Left lung (tissue), 10 donors: ENCODE data around the gene KDM4B. TPM values are rescaled to one million over a fixed set of nuclear protein-coding genes. Genes with fewer than 3 reads are reported as not detected.

Source experiments
- ATAC-seq: fragments of 200-7000 bp; cut with Tn5 transposase; one replicate; pipeline ENCODE4 v1.9.1; 2020; ENCODE audit warnings: moderate library complexity
- DNase-seq, 4 donors: peaks; one replicate each; pipeline ENCODE4 v3.0.0-alpha.2; 2013 to 2020
- H3K27ac ChIP-seq, 2 donors: fragments of 200-600 bp; sonication (generic) in 1 of 2; one replicate each; pipeline versions ENCODE4 v1.5.0 to v1.8.0; 2020 to 2021
- H3K27me3 ChIP-seq, 2 donors: fragments of 200-600 bp; sonication (generic) in 1 of 2; one replicate each; pipeline versions ENCODE4 v1.5.0 to v1.8.0; 2020 to 2021
- H3K36me3 ChIP-seq, 2 donors: fragments of 200-600 bp; sonication (generic) in 1 of 2; one replicate each; pipeline versions ENCODE4 v1.5.0 to v1.8.0; 2020 to 2021
- H3K4me1 ChIP-seq, 2 donors: fragments of 200-600 bp; one replicate each; pipeline ENCODE4 v1.8.0; 2021
- H3K4me3 ChIP-seq, 2 donors: fragments of 200-600 bp; sonication (generic) in 1 of 2; one replicate each; pipeline versions ENCODE4 v1.5.0 to v1.8.0; 2020 to 2021; ENCODE audit warnings: mild to moderate bottlenecking in 1 of 2
- H3K9me3 ChIP-seq, 2 donors: fragments of 200-600 bp; sonication (generic) in 1 of 2; one replicate each; pipeline versions ENCODE4 v1.5.0 to v1.8.0; 2020 to 2021
- intact Hi-C, 2 donors: fragments of 100-400 bp; cut with DNase I; formaldehyde crosslinking; loops; one replicate each; pipeline versions ENCODE4 v1.11.2 to v1.14.2; 2022
- polyA plus RNA-seq, 6 donors: library from polyadenylated mRNA; unstranded; fragments of 120-200 nt; gene quantifications; one replicate each; pipeline ENCODE4 v1.2.1, GENCODE V29; 2013; ENCODE audit not compliant: insufficient read length in 6 of 6
- total RNA-seq, 2 donors: library from RNA; stranded (reverse); fragmentation: NEBNext Ultra II Directional; extraction: Animal tissue kit (Norgen Biotek cat#: 25700); gene quantifications; one replicate each; pipeline ENCODE4 v1.2.1, GENCODE V29; 2021
- TF ChIP-seq, protein P1 (sequence below), 2 donors: fragments of 200-600 bp; sonication (generic) in 1 of 2; IDR thresholded peaks; one replicate each; pipeline versions ENCODE4 v1.5.0 to v1.8.0; 2021; ENCODE audit warnings: antibody characterized with exemption in 2 of 2
- donor health status: DM: no; HTN: yes; CAD: no.
- donor health status: DM: no; HTN: no; CAD: no.

The KDM4B gene
- total and polyA plus RNA-seq, 8 donors = 24.6 to 42.1 (median 31.1) TPM

DNA sequence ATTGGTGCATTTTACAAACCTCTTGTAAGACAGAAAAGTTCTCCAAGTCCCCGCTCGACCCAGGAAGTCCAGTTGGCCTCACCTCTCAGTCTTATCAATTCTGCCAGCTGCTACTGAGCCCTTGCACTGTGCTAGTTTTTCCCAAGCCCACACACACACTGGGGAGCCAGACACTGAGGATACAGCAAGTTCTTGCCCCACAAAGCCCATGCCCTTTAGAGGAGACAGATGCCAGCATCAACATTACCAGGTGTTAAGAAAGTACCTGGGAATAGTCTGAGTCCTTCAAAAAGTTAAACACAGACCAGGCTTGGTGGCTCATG lies 196.7 kb downstream of the KDM4B start:
- intact Hi-C loops = no loop called here
- no peak overlapping the region for H3K27ac ChIP-seq
- H3K4me3 ChIP-seq = no peak overlapping the region
- DNase-seq = no peak
- ATAC-seq = no peak
- TF ChIP-seq, protein P1, sequence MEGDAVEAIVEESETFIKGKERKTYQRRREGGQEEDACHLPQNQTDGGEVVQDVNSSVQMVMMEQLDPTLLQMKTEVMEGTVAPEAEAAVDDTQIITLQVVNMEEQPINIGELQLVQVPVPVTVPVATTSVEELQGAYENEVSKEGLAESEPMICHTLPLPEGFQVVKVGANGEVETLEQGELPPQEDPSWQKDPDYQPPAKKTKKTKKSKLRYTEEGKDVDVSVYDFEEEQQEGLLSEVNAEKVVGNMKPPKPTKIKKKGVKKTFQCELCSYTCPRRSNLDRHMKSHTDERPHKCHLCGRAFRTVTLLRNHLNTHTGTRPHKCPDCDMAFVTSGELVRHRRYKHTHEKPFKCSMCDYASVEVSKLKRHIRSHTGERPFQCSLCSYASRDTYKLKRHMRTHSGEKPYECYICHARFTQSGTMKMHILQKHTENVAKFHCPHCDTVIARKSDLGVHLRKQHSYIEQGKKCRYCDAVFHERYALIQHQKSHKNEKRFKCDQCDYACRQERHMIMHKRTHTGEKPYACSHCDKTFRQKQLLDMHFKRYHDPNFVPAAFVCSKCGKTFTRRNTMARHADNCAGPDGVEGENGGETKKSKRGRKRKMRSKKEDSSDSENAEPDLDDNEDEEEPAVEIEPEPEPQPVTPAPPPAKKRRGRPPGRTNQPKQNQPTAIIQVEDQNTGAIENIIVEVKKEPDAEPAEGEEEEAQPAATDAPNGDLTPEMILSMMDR (IDR thresholded peaks at IDR 0.05) = no peak
- H3K9me3 ChIP-seq = no peaks in the 10 kb centered on the region
- H3K27me3 ChIP-seq = no peaks in the 10 kb centered on the region
- H3K36me3 ChIP-seq = no peaks in the 10 kb centered on the region
- no peaks in the 10 kb centered on the region for H3K4me1 ChIP-seq

DNA sequence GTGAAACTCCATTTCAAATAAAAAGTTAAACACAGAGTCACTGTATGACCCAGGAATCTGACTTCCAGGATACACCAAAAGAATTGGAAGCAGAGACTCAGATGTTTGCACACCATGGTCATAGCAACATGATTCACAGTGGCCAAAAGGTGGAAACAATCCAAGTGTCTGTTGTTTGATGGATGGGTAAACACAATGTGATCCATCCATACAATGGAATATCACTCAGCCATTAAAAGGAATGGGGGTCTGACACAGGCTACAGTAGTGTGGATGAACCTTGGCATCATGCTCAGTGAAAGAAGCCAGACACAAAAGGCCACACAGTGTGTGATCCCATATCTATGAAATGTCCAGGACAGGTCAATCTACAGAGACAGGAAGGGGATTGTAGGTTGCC lies 197.3 kb downstream of the KDM4B start:
- ATAC-seq = no peak
- no peak for DNase-seq
- no peaks in the 10 kb centered on the region for H3K27me3 ChIP-seq
- H3K36me3 ChIP-seq = no peaks in the 10 kb centered on the region
- intact Hi-C loops = no loop called here
- no peaks in the 10 kb centered on the region for H3K4me1 ChIP-seq
- H3K4me3 ChIP-seq = no peak overlapping the region
- TF ChIP-seq, protein P1 (IDR thresholded peaks at IDR 0.05) = no peak
- no peak overlapping the region for H3K27ac ChIP-seq
- no peaks in the 10 kb centered on the region for H3K9me3 ChIP-seq

DNA sequence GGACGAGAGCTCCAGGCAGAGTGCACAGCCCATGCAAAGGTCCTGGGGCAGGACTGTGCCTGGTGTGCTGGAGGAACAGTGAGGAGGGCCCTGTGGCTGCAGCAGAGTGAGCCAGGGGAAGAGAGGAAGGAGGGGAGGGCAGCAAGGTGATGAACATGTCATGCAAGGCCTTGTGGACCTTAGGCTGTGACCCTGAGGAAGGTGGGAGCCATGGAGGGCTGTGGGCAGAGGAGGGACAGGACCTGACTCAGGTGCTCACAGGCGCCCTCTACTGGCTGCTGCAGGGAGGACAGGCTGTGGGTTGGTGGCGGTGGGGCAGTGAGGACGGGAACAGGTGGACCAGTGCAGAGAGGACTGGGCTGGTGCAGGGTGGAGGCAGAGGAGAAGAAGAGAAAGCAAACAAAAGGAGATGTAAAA lies 201.4 kb downstream of the KDM4B start:
- TF ChIP-seq, protein P1 (IDR thresholded peaks at IDR 0.05) = peak; percentile 11 to 67
- H3K4me3 ChIP-seq = no peak overlapping the region
- no peaks in the 10 kb centered on the region for H3K4me1 ChIP-seq
- H3K9me3 ChIP-seq = no peaks in the 10 kb centered on the region
- DNase-seq (peak in 1 of 4 donors; percentile 90), ATAC-seq (peak; percentile 29)
- H3K27me3 ChIP-seq = no peaks in the 10 kb centered on the region
- no peaks in the 10 kb centered on the region for H3K36me3 ChIP-seq
- no peak overlapping the region for H3K27ac ChIP-seq
- intact Hi-C loops = no loop called here

DNA sequence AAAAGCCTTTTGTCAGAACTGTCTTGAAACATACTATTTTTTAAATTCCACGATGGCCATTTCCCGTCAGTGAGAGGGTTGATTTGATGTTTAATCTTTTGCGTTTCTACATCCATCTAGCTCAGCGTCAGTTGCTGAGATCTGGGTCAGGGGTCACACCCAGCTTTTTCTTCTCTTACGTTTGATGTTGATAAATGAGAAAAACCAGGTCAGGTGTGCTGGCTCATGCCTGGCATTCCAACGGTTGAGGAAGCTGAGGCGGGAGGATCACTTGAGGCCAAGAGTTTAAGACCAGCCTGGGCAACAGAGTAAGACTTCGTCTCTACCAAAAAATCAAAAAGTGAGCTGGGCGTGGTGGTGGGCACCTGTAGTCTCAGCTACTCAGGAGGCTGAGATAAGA lies 202.8 kb downstream of the KDM4B start:
- no peak for DNase-seq
- H3K36me3 ChIP-seq = no peaks in the 10 kb centered on the region
- H3K4me3 ChIP-seq = no peak overlapping the region
- TF ChIP-seq, protein P1 (IDR thresholded peaks at IDR 0.05) = no peak
- no peaks in the 10 kb centered on the region for H3K4me1 ChIP-seq
- H3K9me3 ChIP-seq = no peaks in the 10 kb centered on the region
- intact Hi-C loops = no loop called here
- ATAC-seq = peak; percentile 24
- H3K27ac ChIP-seq = no peak overlapping the region
- no peaks in the 10 kb centered on the region for H3K27me3 ChIP-seq

DNA sequence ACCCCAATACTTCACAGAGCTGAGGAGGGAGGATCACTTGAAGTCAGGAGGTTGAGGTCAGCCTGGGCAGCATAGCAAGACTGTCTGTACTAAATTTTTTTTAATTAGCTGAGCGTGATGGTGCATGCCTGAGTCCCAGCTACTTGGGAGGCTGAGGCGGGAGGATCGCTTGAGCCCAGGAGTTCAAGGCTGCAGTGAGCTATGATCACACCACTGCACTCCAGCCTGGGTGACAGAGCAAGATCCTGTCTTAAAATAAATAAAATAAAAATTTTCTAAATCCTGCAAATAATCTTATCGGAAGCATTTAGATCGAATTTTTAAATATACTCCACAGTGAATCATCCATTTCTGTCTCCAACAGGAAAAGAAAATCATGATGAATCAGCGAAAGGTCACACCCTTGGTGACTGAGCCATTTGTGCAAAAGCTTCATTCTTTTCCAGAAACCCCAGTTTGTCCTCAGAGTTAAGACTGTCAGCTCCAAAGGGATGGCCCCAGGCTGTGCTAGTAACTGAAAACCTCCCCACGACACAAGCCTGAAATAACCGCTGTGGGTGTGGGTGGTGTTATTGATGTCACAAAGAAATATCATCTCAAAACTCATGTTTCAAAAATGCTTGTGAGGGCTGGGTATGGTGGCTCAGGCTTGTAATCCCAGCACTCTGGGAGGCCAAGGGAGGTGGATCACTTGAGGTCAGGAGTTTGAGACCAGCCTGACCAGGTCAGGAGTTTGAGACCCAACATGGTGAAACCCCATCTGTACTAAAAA lies 204.1 kb downstream of the KDM4B start:
- no peak for DNase-seq
- no peak overlapping the region for H3K4me3 ChIP-seq
- H3K4me1 ChIP-seq = no peaks in the 10 kb centered on the region
- no peaks in the 10 kb centered on the region for H3K36me3 ChIP-seq
- TF ChIP-seq, protein P1 (IDR thresholded peaks at IDR 0.05) = no peak
- ATAC-seq = peak; percentile 56
- H3K27ac ChIP-seq = no peak overlapping the region
- H3K9me3 ChIP-seq = no peaks in the 10 kb centered on the region
- intact Hi-C loops = no loop called here
- H3K27me3 ChIP-seq = no peaks in the 10 kb centered on the region
